HCT116 (cell line): Measurements from ENCODE around the gene GCNT3.

Source experiments
- CEBPB ChIP-seq: IDR thresholded peaks from 2 replicates; pipeline ENCODE4 v1.6.1; 2012; ENCODE audit warnings: low read depth
- EGR1 ChIP-seq: IDR thresholded peaks from 2 replicates; pipeline ENCODE4 v1.6.1; 2012; ENCODE audit warnings: low read depth
- EZH2 ChIP-seq: fragments of 200-600 bp; sonication (generic); IDR thresholded peaks from 2 replicates; pipeline ENCODE4 v1.6.1; 2017; ENCODE audit warnings: antibody characterized with exemption, mixed run types
- POLR2A ChIP-seq: IDR thresholded peaks from 2 replicates; pipeline ENCODE4 v1.7.0; 2011; ENCODE audit warnings: borderline replicate concordance; ENCODE audit not compliant: insufficient read depth, insufficient read length; ENCODE audit errors: extremely low read depth
- POLR2AphosphoS5 ChIP-seq: IDR thresholded peaks from 2 replicates; pipeline ENCODE4 v1.6.1; 2011; ENCODE audit warnings: mild to moderate bottlenecking, low read depth, low read length, moderate library complexity
- RAD21 ChIP-seq: IDR thresholded peaks from 2 replicates; pipeline ENCODE4 v1.6.1; 2012; ENCODE audit warnings: low read depth, mild to moderate bottlenecking
- YY1 ChIP-seq: IDR thresholded peaks from 2 replicates; pipeline ENCODE4 v1.6.1; 2011; ENCODE audit warnings: low read length, low read depth, moderate library complexity, mild to moderate bottlenecking; ENCODE audit not compliant: insufficient replicate concordance; ENCODE audit errors: extremely low read depth
- TF ChIP-seq, protein P1 (sequence below), 3 experiments: fragments of 200-600 bp in 1 of 3; sonication (generic) in 1 of 3; IDR thresholded peaks in 2 of 3; conservative IDR thresholded peaks in 1 of 3; 2 replicates each; pipeline ENCODE4 v1.5.1; 2012 to 2017; ENCODE audit warnings: low read depth in 2 of 3, low read length in 2 of 3, antibody characterized with exemption in 1 of 3, borderline replicate concordance in 1 of 3, control low read depth in 1 of 3, mild to moderate bottlenecking in 1 of 3, mixed read lengths in 1 of 3, mixed run types in 1 of 3, moderate library complexity in 1 of 3; ENCODE audit not compliant: insufficient read depth in 1 of 3
- TF ChIP-seq, protein P2 (sequence below): IDR thresholded peaks from 2 replicates; pipeline ENCODE4 v1.6.1; 2012; ENCODE audit warnings: low read depth
- TF ChIP-seq, protein P3 (sequence below): IDR thresholded peaks from 2 replicates; pipeline ENCODE4 v1.6.1; 2011; ENCODE audit warnings: mild to moderate bottlenecking, low read length, moderate library complexity; ENCODE audit not compliant: insufficient replicate concordance; ENCODE audit errors: extremely low read depth

DNA sequence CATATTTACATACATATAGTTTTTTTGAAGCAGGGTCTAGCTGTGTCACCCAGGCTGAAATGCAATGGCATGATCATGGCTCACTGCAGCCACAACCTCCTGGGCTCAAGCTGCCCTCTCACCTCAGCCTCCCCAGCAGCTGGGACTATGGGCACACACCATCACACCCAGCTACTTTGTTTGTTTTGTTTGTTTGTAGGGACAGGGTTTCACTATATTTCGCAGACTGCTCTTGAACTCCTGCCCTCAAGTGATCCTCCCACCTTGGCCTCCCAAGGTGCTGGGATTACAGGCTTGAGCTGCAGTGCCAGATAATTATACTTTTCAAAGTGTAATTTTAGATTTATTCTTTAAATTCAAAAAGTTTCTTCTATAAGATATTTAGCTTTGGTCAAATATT lies 35.5 kb downstream of the GCNT3 start:
- TF ChIP-seq, protein P1, sequence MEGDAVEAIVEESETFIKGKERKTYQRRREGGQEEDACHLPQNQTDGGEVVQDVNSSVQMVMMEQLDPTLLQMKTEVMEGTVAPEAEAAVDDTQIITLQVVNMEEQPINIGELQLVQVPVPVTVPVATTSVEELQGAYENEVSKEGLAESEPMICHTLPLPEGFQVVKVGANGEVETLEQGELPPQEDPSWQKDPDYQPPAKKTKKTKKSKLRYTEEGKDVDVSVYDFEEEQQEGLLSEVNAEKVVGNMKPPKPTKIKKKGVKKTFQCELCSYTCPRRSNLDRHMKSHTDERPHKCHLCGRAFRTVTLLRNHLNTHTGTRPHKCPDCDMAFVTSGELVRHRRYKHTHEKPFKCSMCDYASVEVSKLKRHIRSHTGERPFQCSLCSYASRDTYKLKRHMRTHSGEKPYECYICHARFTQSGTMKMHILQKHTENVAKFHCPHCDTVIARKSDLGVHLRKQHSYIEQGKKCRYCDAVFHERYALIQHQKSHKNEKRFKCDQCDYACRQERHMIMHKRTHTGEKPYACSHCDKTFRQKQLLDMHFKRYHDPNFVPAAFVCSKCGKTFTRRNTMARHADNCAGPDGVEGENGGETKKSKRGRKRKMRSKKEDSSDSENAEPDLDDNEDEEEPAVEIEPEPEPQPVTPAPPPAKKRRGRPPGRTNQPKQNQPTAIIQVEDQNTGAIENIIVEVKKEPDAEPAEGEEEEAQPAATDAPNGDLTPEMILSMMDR (IDR thresholded peaks at IDR 0.05 in 2 of 3, conservative IDR thresholded peaks at IDR 0.05 in 1 of 3; ENCODE audit: borderline replicate concordance in 1 of 3, insufficient read depth in 1 of 3, low read depth in 2 of 3, low read length in 2 of 3) = no peak
- TF ChIP-seq CEBPB (no peak), RAD21 (no peak), EZH2 (no peak), POLR2AphosphoS5 (no peak), EGR1 (no peak), POLR2A (no peak), YY1 (no peak)
- TF ChIP-seq, protein P2, sequence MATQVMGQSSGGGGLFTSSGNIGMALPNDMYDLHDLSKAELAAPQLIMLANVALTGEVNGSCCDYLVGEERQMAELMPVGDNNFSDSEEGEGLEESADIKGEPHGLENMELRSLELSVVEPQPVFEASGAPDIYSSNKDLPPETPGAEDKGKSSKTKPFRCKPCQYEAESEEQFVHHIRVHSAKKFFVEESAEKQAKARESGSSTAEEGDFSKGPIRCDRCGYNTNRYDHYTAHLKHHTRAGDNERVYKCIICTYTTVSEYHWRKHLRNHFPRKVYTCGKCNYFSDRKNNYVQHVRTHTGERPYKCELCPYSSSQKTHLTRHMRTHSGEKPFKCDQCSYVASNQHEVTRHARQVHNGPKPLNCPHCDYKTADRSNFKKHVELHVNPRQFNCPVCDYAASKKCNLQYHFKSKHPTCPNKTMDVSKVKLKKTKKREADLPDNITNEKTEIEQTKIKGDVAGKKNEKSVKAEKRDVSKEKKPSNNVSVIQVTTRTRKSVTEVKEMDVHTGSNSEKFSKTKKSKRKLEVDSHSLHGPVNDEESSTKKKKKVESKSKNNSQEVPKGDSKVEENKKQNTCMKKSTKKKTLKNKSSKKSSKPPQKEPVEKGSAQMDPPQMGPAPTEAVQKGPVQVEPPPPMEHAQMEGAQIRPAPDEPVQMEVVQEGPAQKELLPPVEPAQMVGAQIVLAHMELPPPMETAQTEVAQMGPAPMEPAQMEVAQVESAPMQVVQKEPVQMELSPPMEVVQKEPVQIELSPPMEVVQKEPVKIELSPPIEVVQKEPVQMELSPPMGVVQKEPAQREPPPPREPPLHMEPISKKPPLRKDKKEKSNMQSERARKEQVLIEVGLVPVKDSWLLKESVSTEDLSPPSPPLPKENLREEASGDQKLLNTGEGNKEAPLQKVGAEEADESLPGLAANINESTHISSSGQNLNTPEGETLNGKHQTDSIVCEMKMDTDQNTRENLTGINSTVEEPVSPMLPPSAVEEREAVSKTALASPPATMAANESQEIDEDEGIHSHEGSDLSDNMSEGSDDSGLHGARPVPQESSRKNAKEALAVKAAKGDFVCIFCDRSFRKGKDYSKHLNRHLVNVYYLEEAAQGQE = no peak
- TF ChIP-seq, protein P3, sequence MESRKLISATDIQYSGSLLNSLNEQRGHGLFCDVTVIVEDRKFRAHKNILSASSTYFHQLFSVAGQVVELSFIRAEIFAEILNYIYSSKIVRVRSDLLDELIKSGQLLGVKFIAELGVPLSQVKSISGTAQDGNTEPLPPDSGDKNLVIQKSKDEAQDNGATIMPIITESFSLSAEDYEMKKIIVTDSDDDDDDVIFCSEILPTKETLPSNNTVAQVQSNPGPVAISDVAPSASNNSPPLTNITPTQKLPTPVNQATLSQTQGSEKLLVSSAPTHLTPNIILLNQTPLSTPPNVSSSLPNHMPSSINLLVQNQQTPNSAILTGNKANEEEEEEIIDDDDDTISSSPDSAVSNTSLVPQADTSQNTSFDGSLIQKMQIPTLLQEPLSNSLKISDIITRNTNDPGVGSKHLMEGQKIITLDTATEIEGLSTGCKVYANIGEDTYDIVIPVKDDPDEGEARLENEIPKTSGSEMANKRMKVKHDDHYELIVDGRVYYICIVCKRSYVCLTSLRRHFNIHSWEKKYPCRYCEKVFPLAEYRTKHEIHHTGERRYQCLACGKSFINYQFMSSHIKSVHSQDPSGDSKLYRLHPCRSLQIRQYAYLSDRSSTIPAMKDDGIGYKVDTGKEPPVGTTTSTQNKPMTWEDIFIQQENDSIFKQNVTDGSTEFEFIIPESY = no peak
